SK-MEL-5 (cell line): ENCODE results near the gene AP1AR. TPM values are rescaled to one million over a fixed set of nuclear protein-coding genes. Genes with fewer than 3 reads are reported as not detected.

Experiments
- total RNA-seq: library from RNA; depleted of rRNA; stranded (reverse); fragments of >200 nt; shearing (Covaris generic); gene quantifications from 2 replicates; pipeline ENCODE4 v1.2.3, GENCODE V29; 2014; rRNA removed

AP1AR gene
- total RNA-seq, 1 experiment from 2014 or later, result 34.1 TPM

Other genes with a start within 250 kb of the AP1AR start
- gene FAM241A, start 86.3 kb upstream of the AP1AR start, total RNA-seq, result 0.51 and 0.74 TPM in 2 replicates
- 5.4 and 8.4 TPM in 2 replicates for gene TIFA, start 54.1 kb downstream of the AP1AR start, total RNA-seq
- gene ALPK1, start 65.6 kb downstream of the AP1AR start, total RNA-seq, result 9.6 and 10.0 TPM in 2 replicates